ENCODE measurements around the gene ZBTB33. TPM values are rescaled to one million over a fixed set of nuclear protein-coding genes. Genes with fewer than 3 reads are reported as not detected.

The ZBTB33 gene
- total and polyA plus RNA-seq, 2 experiments from 2014 or later: 3.9 to 14.0 TPM

GRCh38 chrX:120244735-120245498 lies 5.7 kb upstream of the ZBTB33 start (continued):
- TF ChIP-seq ZNF462 (CRISPR knock-in tag; IDR thresholded peaks at IDR 0.05): no peak

GRCh38 chrX:120251471-120252011 lies 929 bp downstream of the ZBTB33 start:
- Histone ChIP-seq H4K20me1 (replicated peaks; ENCODE audit: insufficient read depth) (peaks cover 4% of the 10 kb centered on the region), H3K27ac (ENCODE audit: low read depth) (peak overlapping the region; percentile 77; the same call in 1 of the 2 replicates), H2AFZ (0 out of 2 replicates have a peak overlapping the region, but pooled peaks have one; percentile 43), H3K9me2 (ENCODE audit: insufficient read depth) (no peaks in the 10 kb centered on the region), H3K27me3 (ENCODE audit: insufficient read depth) (peaks cover 23% of the 10 kb centered on the region; the same call in 1 of the 2 replicates), H3F3A (replicated peaks; ENCODE audit: low read depth) (no peaks in the 10 kb centered on the region), H3K4me1 (ENCODE audit: insufficient read depth) (peaks cover 4% of the 10 kb centered on the region; the same call in 1 of the 2 replicates), H3K4me2 (peak overlapping the region; percentile 86), H3K79me2 (replicated peaks; ENCODE audit: insufficient read depth) (peaks cover 12% of the 10 kb centered on the region), H3K4me3 (peak overlapping the region; percentile 73), H3K36me3 (ENCODE audit: insufficient read depth) (0 out of 2 replicates have a peak, but pooled peaks cover 3% of the 10 kb centered on the region)
- Mint-ChIP-seq H3K4me3 (peak overlapping the region; percentile 95), H3K36me3 (ENCODE audit: low read depth) (peaks cover 23% of the 10 kb centered on the region), H3K27ac (peak overlapping the region; percentile 82; the same call in 1 of the 2 replicates), H3K4me1 (peaks cover 5% of the 10 kb centered on the region), H3K27me3 (ENCODE audit: insufficient read depth, low read depth, poor library complexity) (no peaks in the 10 kb centered on the region), H3K9me3 (no peaks in the 10 kb centered on the region)
- peak; percentile 32 for DNase-seq (ENCODE audit: low spot score)
- ATAC-seq: peak; percentile 18
- TF ChIP-seq JUNB (IDR thresholded peaks at IDR 0.05; ENCODE audit: unreplicated experiment) (no peak), EZH2 (IDR thresholded peaks at IDR 0.05; ENCODE audit: low read depth, unreplicated experiment) (no peak), ETS1 (IDR thresholded peaks at IDR 0.05) (no peak), STAT1 (IDR thresholded peaks at IDR 0.05; ENCODE audit: unreplicated experiment) (no peak), POLR2AphosphoS5 (IDR thresholded peaks at IDR 0.05; ENCODE audit: low read depth) (no peak), ZNF462 (CRISPR knock-in tag; IDR thresholded peaks at IDR 0.05) (no peak)

All from GM23338 (cell line).